Transverse colon (tissue), 4 donors: Measurements from ENCODE around the gene PHF20. TPM values are rescaled to one million over a fixed set of nuclear protein-coding genes. Genes with fewer than 3 reads are reported as not detected.

Source experiments
- DNase-seq: peaks from one replicate; pipeline ENCODE4 v3.0.0-alpha.2; 2019
- H3K27ac ChIP-seq, 4 donors: fragments of 200-600 bp; sonication (generic); 2 replicates each; pipeline ENCODE4 v1.5.1; 2016 to 2018; ENCODE audit warnings: inconsistent platforms in 4 of 4
- H3K27me3 ChIP-seq: fragments of 200-600 bp; sonication (generic); 2 replicates; pipeline ENCODE4 v1.5.1; 2017; ENCODE audit warnings: inconsistent platforms
- H3K36me3 ChIP-seq, 4 donors: fragments of 200-600 bp; sonication (generic); 2 replicates each; pipeline ENCODE4 v1.5.1; 2017 to 2019; ENCODE audit warnings: inconsistent platforms in 4 of 4
- H3K4me1 ChIP-seq, 4 donors: fragments of 200-600 bp; sonication (generic); 2 replicates each; pipeline ENCODE4 v1.5.1; 2017 to 2020; ENCODE audit warnings: inconsistent platforms in 4 of 4
- H3K4me3 ChIP-seq, 4 donors: fragments of 200-600 bp; sonication (generic); 1 replicate in 1 of 4; 2 replicates in 3 of 4; pipeline versions ENCODE4 v1.5.1 to v1.6.1; 2017 to 2019; ENCODE audit warnings: inconsistent platforms in 4 of 4
- H3K9me3 ChIP-seq, 2 donors: fragments of 200-600 bp; sonication (generic); 2 replicates each; pipeline ENCODE4 v1.5.1; 2017 to 2019; ENCODE audit warnings: inconsistent platforms in 2 of 2
- EP300 ChIP-seq: sonication (generic); formaldehyde crosslinking; IDR thresholded peaks from one replicate; pipeline ENCODE4 v1.6.1; 2017; ENCODE audit warnings: antibody characterized with exemption, low read depth
- POLR2A ChIP-seq: fragments of 450-650 bp; IDR thresholded peaks from one replicate; pipeline ENCODE4 v1.6.1; 2016; ENCODE audit warnings: antibody characterized with exemption, mild to moderate bottlenecking, moderate library complexity
- POLR2AphosphoS5 ChIP-seq, 3 donors: sonication (generic); formaldehyde crosslinking; IDR thresholded peaks; one replicate each; pipeline ENCODE4 v1.6.1; 2016; ENCODE audit warnings: antibody characterized with exemption in 3 of 3
- WGBS, 2 donors: methylation state at CpG; one replicate each; pipeline ENCODE4 v1.1.5; 2018; ENCODE audit warnings: low coverage in 1 of 2; 5-methylcytosine and 5-hydroxymethylcytosine counted together
- in situ Hi-C, 4 donors: fragments of 200-750 bp; cut with MboI; loops; one replicate each; pipeline versions ENCODE4 v1.15.0 to v1.15.1; 2017; ENCODE audit warnings: low sequenced_read_pairs in 3 of 4, low pct_ligation_motif_present in 1 of 4, low pct_unique_long_range_greater_than_20kb in 1 of 4
- intact Hi-C: fragments of 100-400 bp; cut with DNase I; formaldehyde crosslinking; loops from one replicate; pipeline ENCODE4 v1.15.1; 2023; ENCODE audit warnings: low total_unique reads
- total RNA-seq, 4 donors: library from RNA; depleted of rRNA; stranded (reverse); fragments of >200 nt; gene quantifications; one replicate each; pipeline ENCODE4 v1.1.0, GENCODE V29; 2016
- TF ChIP-seq, protein P1 (sequence below), 5 experiments: fragments of 200-600 bp in 3 of 5; fragments of 450-650 bp in 2 of 5; sonication (generic) in 3 of 5; IDR thresholded peaks; 1 replicate in 2 of 5; 2 replicates in 3 of 5; pipeline ENCODE4 v1.5.1; 2016 to 2017; ENCODE audit warnings: antibody characterized with exemption in 5 of 5, inconsistent platforms in 3 of 5, mild to moderate bottlenecking in 2 of 5, moderate library complexity in 1 of 5

The PHF20 gene
- total RNA-seq, 4 donors from 2014 or later: 20.6 to 88.6 (median 43.1) TPM

DNA sequence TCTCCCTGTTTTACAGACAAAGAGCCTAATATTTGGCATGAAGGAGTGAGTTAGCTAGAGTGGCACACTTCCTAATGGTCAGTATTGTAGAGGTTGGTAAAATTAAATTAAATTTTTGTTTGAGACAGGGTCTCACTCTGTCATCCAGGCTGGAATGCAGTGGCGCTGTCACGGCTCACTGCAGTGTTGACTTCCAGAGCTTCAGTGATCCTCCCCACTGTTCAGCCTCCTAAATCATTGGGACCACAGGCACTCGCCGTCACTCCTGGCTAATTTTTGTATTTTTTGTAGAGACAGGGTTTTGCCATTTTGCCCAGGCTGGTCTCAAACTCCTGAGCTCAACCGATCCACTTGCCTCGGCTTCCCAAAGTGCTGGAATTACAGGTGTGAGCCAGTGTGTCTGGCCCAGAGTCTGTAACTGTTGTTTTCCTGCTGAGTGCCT lies 111.5 kb downstream of the PHF20 start:
- DNase-seq: no peak
- Histone ChIP-seq H3K9me3 (no peaks in the 10 kb centered on the region), H3K4me1 (peaks cover 0 to 6% (median 2%) of the 10 kb centered on the region in 4 donors), H3K27me3 (no peaks in the 10 kb centered on the region), H3K27ac (peak overlapping the region; percentile 62 to 84 (median 74)), H3K36me3 (no peaks in the 10 kb centered on the region), H3K4me3 (no peak overlapping the region)
- no peak for TF ChIP-seq EP300
- TF ChIP-seq, protein P1, sequence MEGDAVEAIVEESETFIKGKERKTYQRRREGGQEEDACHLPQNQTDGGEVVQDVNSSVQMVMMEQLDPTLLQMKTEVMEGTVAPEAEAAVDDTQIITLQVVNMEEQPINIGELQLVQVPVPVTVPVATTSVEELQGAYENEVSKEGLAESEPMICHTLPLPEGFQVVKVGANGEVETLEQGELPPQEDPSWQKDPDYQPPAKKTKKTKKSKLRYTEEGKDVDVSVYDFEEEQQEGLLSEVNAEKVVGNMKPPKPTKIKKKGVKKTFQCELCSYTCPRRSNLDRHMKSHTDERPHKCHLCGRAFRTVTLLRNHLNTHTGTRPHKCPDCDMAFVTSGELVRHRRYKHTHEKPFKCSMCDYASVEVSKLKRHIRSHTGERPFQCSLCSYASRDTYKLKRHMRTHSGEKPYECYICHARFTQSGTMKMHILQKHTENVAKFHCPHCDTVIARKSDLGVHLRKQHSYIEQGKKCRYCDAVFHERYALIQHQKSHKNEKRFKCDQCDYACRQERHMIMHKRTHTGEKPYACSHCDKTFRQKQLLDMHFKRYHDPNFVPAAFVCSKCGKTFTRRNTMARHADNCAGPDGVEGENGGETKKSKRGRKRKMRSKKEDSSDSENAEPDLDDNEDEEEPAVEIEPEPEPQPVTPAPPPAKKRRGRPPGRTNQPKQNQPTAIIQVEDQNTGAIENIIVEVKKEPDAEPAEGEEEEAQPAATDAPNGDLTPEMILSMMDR (IDR thresholded peaks at IDR 0.05): no peak
- no peak for TF ChIP-seq POLR2AphosphoS5 (IDR thresholded peaks at IDR 0.05)
- no peak for TF ChIP-seq POLR2A
- 72 to 93% methylated on average over 2 to 6 of the region's 6 CpGs for WGBS, 2 donors
- intact Hi-C loops (no loop called here), in situ Hi-C loops (loop anchor here in 3 of 4 donors (25.0 kb wide), 2 partner anchors 171 to 396 kb away; no protein-coding TSS in a partner anchor)

GRCh38 chr20:35883778-35884540 lies 112.1 kb downstream of the PHF20 start:
- peak overlapping the region; percentile 62 to 84 (median 74) for H3K27ac ChIP-seq
- intact Hi-C loops (no loop called here), in situ Hi-C loops (loop anchor here in 3 of 4 donors (25.0 kb wide), 2 partner anchors 172 to 397 kb away; no protein-coding TSS in a partner anchor)

DNA sequence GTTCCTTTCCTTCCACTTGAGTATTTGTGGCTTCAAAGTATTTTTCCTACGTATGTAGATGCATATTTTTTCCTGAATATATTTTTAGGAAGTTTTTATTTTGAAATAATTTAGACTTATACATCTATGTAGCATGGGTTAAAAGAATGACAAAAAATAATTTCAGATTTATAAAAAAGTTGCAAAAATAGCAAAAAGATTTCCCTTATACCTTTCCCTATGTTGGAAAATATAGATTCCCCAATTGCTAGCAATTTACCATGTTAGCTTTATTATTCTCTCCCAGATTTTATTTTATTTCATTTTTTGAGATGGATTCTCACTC lies 112.7 kb downstream of the PHF20 start:
- no peaks in the 10 kb centered on the region for H3K9me3 ChIP-seq
- peak overlapping the region; percentile 62 to 84 (median 74) for H3K27ac ChIP-seq
- peaks cover 0 to 6% (median 2%) of the 10 kb centered on the region in 4 donors for H3K4me1 ChIP-seq
- intact Hi-C loops (no loop called here), in situ Hi-C loops (loop anchor here in 3 of 4 donors (25.0 kb wide), 2 partner anchors 172 to 397 kb away; no protein-coding TSS in a partner anchor)
- H3K36me3 ChIP-seq: no peaks in the 10 kb centered on the region
- DNase-seq: no peak
- no peak overlapping the region for H3K4me3 ChIP-seq
- TF ChIP-seq EP300: no peak
- H3K27me3 ChIP-seq: no peaks in the 10 kb centered on the region
- 50 to 80% methylated on average over 1 of the region's 1 CpG for WGBS, 2 donors

More at GRCh38 chr20:35883778-35884540, 112.1 kb downstream of the PHF20 start:
- no peaks in the 10 kb centered on the region for H3K27me3 ChIP-seq
- TF ChIP-seq, protein P1 (IDR thresholded peaks at IDR 0.05): peak; percentile 52 to 65 (median 53)
- peak; percentile 26 to 64 (median 61) for TF ChIP-seq POLR2AphosphoS5 (IDR thresholded peaks at IDR 0.05)
- no peak for TF ChIP-seq POLR2A
- TF ChIP-seq EP300: no peak
- peak; percentile 57 for DNase-seq
- WGBS, 2 donors: 66 to 69% methylated on average over 2 to 10 of the region's 10 CpGs
- H3K4me3 ChIP-seq: no peak overlapping the region
- no peaks in the 10 kb centered on the region for H3K9me3 ChIP-seq
- peaks cover 0 to 6% (median 2%) of the 10 kb centered on the region in 4 donors for H3K4me1 ChIP-seq
- H3K36me3 ChIP-seq: no peaks in the 10 kb centered on the region

- no peak for DNase-seq
- Histone ChIP-seq H3K27me3 (no peaks in the 10 kb centered on the region), H3K9me3 (no peaks in the 10 kb centered on the region), H3K36me3 (no peaks in the 10 kb centered on the region), H3K4me1 (peaks cover 0 to 6% (median 2%) of the 10 kb centered on the region in 4 donors), H3K4me3 (no peak overlapping the region), H3K27ac (peak overlapping the region in 3 of 4 donors; percentile 62 to 84 (median 84))
- intact Hi-C loops: no loop called here
- TF ChIP-seq POLR2AphosphoS5 (IDR thresholded peaks at IDR 0.05) (no peak), POLR2A (no peak), EP300 (no peak)
- TF ChIP-seq, protein P1 (IDR thresholded peaks at IDR 0.05): no peak
- in situ Hi-C loops: loop anchor here in 3 of 4 donors (25.0 kb wide), 2 partner anchors 173 to 398 kb away; no protein-coding TSS in a partner anchor
- WGBS, 2 donors: 41 to 65% methylated on average over 1 of the region's 1 CpG
Measured at GRCh38 chr20:35885212-35885611, 113.4 kb downstream of the PHF20 start.
